Measurements from ENCODE around the gene SLC16A9.

SLC16A9 gene

GRCh38 chr10:59718257-59718656 lies 8.6 kb upstream of the SLC16A9 start:
- no peak for DNase-seq (ENCODE audit: low spot score)

DNA sequence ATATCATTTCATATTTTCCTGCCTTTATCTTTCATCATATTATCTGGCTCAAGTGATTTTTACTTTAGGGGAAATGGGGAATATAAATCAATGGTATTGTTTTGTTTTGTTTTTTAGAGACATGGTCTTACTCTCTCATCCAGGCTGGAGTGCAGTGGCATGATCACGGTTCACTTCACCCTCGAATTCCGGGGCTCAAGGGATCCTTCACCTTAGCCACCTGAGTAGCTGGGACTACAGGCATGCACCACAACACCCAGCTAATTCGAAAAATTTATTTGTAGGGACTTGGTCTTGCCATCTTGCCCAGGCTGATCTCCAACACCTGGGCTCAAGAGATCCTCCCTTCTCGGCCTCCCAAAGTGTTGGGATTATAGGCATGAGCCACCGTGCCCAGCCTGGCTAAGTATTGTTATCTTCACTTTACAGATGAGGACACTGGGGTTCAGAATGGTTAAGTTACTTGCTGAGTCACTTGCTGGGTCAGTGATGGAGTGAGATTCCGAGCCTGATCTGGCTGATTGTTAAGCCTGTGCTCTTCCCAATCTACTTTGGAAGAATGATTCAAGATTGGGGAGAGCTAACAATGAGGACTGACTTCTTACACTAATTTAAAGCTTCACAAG lies 3.7 kb upstream of the SLC16A9 start:
- no peak for DNase-seq (ENCODE audit: low spot score)

- DNase-seq (ENCODE audit: low spot score): no peak
Measured at GRCh38 chr10:59711871-59712494, 2.3 kb upstream of the SLC16A9 start.

DNA sequence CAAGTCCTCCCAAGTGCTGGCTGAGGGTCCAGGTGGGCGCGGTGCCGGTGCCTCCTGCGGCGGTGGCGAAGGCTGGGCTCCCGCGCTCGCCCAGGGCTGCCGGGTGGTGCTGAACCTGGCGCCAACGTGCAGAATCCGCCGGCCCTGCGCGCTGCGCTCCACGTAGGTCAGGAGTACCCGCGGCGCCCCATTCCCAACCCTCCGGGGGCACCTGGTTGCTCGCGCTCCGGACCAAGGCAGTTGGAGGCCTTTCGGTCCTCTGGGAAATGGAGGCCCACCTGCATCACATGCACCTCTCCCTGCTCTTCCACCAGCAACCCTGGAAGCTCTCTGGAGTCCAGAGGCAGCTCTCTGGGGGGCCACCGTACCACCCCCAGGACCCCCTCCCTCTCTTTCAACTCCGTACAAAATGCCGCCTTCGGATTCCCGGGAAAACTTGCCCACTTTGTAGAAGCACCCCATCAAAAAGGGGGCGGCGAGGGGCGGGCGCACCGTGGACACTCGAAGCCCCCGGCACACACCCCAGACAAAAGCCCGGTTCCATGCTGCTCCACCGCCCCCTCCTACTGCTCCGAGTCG lies 745 bp downstream of the SLC16A9 start:
- no peak for DNase-seq (ENCODE audit: low spot score)

DNA sequence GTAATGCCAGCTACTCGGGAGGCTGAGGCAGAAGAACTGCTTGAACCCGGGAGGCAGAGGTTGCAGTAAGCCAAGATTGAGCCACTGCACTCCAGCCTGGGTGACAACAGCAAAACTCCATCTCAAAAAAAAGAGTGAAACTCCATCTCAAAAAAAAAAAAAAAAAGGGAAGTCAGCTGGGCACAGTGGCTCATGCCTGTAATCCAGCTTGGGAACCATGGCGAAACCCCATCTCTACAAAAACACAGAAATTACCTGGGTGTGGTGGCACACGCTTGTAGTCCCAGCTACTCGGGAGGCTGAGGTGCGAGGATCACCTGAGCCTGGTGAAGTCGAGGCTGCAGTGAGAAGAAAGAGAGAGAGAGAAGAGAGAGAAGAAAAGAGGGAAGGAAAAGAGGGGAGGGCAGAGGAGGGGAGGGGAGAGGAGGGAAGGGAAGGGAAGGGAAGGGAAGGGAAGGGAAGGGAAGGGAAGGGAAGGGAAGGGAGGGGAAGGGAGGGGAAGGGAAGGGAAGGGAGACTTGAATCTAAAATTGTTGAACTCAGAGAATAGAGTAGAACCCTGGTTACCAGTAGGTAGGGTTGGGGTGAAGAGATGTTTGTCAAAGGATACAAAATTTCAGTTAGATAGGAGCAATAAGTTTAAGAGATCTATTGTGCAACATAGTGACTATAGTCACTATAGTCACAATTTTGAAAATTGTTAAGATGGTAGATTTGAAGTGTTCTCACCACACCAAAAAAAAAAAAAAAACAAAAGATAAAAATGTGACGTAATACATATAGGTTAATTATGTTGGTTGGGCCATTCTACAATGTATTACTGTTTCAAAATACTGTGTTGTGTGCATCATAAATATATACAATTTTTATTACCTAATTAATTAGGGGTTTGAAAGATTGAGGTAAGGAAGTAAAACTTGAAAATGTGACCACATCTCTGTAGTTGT lies 2.5 kb downstream of the SLC16A9 start:
- DNase-seq (ENCODE audit: low spot score): no peak

- DNase-seq (ENCODE audit: low spot score): no peak
Measured at GRCh38 chr10:59705931-59706330, 3.7 kb downstream of the SLC16A9 start.

DNA sequence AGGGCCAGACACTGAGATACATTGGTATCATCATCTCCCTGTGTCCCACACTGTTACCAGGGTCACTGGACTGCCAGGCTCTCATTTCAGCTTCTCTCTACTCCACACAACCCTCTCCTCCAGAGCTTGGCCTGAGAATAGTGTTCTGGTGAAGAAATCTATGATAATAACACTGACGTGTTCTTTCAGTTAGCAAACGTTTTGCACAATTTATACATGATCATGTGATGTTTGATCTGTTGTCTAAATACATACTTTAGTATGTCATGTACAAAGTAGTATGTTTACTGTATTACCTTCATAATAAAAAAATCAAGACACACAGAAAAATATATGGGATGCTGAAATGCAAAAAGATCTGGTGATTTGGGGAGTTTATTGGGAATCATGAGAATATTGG lies 5.0 kb downstream of the SLC16A9 start:
- DNase-seq (ENCODE audit: low spot score): no peak

DNA sequence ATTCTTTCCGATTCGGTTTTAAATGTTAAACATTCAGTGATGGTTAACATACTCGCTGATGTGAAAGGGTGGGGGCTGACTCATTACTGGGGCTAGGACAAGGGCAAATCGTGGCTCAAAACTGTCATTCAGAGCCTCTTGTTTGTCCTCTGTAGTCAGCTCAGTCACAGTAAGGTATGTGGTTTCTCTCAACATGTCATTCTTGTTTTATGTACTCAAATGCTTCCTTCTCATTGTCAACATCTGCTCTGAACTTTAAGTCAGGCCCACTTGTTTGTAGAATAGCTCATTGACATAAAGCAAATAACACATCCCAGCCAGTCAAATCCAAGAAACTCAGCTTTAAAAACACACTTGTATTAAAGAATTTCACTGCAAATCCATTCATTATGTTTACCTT lies 7.3 kb downstream of the SLC16A9 start:
- no peak for DNase-seq (ENCODE audit: low spot score)

GRCh38 chr10:59700709-59701108 lies 8.9 kb downstream of the SLC16A9 start:
- no peak for DNase-seq (ENCODE audit: low spot score)

DNA sequence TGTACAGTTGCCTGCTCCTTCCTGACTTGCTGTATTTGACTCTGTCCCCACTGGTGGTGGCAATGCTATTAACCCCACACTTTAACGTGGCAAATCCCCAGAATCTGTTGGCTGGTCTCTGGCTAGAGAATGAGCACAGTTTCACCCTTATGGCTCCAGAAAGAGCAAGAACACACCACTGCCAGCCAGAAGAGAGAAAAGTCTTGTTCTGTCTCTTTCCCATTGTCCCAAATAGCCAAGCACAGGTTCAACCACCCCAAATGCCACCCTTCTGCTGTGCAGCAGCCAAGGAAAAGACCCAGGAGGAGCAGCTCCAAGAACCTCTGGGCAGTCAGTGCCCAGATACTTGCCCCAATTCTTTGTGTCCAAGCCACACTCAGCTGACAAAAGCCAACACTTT lies 11.3 kb downstream of the SLC16A9 start:
- no peak for DNase-seq (ENCODE audit: low spot score)

- DNase-seq (ENCODE audit: low spot score): no peak
Measured at GRCh38 chr10:59695637-59696036, 14.0 kb downstream of the SLC16A9 start.

- no peak for DNase-seq (ENCODE audit: low spot score)
Measured at GRCh38 chr10:59694936-59695335, 14.7 kb downstream of the SLC16A9 start.

GRCh38 chr10:59692113-59692512 lies 17.5 kb downstream of the SLC16A9 start:
- no peak for DNase-seq (ENCODE audit: low spot score)

GRCh38 chr10:59688921-59689351 lies 20.7 kb downstream of the SLC16A9 start:
- DNase-seq (ENCODE audit: low spot score): no peak

GRCh38 chr10:59687657-59688056 lies 22.0 kb downstream of the SLC16A9 start:
- DNase-seq (ENCODE audit: low spot score): no peak

GRCh38 chr10:59684006-59684405 lies 25.6 kb downstream of the SLC16A9 start:
- DNase-seq (ENCODE audit: low spot score): no peak

DNA sequence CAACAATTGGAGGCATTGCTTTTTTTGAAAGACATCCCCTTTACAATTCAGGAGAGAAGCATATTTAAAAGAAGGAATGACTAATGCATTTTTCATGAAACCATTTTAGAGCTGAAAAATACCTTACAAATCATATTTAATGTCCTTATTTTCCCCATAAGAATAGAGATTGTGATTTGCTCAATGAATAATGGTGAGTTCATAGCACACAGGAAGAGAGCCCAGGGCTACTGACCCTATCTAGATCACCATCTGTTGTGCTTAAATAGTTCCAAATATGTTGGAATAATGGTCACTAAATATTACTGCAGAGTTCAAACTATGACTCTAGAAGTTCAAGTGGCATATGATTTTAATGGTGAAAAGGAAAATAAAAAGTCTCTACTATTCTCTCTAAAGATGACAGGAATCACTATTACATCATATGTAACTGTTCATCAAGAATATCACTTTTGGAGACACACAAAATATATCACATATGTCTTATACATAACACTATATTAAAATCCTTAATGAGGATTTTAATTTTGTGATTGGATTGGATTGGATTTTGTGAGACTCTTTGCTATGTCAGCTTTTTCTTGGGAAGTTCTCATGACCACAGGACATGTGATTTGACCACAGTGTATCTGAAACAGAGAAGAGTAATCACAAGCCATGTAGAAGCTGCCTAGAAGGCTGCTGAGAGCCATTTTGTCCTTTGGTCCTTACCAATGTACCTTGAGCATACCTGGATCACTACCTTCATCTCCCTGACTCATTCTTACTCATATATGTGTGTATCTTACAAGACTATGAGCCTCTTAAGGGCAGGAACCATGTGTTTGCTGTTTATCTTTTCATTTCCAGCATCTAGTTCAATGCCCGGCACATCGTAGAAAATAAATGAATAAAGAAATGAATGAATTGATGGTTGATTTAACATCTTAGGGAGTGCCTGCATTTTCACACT lies 26.4 kb downstream of the SLC16A9 start:
- DNase-seq (ENCODE audit: low spot score): no peak

DNA sequence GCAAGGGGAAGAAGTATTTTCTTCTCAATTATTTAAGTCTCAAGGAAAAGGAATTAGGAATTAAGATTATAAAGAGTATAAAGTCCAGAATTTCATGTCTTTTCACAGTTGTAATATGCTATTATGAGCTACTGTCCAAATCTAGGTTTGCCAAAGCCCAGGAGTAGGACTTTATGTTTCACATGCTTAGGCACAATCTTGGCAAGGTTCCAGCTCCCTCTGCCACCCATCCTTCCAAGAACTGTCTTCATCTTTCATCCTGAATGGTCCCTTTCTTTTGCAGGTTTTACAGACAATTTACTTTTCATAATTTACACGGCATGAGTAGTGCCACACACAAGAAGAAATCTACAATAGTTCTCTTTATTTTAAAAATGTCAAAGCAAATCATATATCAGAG lies 29.5 kb downstream of the SLC16A9 start:
- no peak for DNase-seq (ENCODE audit: low spot score)

DNA sequence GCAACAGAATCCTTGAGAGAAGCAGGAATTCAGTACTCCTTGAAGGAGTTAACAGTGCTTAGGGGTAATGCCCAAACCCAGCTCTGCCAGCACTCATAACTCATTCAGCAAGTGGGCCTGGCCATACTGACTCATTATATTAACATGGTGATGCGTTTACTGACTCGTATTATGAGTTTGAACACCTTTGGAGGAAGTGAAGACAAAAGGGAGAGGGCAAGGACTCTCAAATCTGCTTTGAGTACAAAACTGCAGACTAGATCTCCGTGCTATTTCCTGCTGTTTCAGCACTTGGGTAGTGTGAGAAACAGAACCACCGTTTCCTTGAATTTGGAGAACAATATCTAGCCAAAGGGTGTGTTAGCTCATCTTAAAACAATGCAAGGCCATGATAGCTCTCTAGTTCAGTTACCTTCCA lies 30.8 kb downstream of the SLC16A9 start:
- no peak for DNase-seq (ENCODE audit: low spot score)

- no peak for DNase-seq (ENCODE audit: low spot score)
Measured at GRCh38 chr10:59677253-59677831, 32.3 kb downstream of the SLC16A9 start.

DNA sequence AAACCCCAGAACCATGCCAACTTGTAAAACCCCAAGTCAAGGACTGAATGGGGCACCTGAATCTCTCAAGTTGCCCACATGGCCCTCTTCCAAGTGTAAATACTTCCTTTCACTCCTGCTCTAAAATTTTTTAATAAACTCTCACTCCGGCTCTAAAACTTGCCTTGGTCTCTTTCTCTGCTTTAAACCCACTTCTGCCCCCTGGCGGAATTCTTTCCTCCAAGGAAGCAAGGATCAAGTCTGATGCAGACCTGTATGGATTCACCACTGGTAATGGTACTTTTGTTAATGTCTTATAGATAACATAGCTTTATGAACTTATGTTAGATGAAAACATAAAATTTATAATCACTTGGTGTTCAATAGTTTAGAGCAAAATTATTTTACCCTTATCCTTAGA lies 33.8 kb downstream of the SLC16A9 start:
- DNase-seq (ENCODE audit: low spot score): no peak
